Testis (tissue), 2 donors: ENCODE results near the gene CARMIL3.

Experiments
- POLR2A ChIP-seq: fragments of 450-650 bp; IDR thresholded peaks from one replicate; pipeline ENCODE4 v1.6.1; 2017; ENCODE audit warnings: antibody characterized with exemption, mild to moderate bottlenecking, moderate library complexity
- TF ChIP-seq, protein P1 (sequence below), 3 experiments: fragments of 450-650 bp in 2 of 3; fragments of 200-600 bp in 1 of 3; sonication (generic) in 1 of 3; IDR thresholded peaks; one replicate each; pipeline ENCODE4 v1.5.1; 2016 to 2019; ENCODE audit warnings: antibody characterized with exemption in 3 of 3, mild to moderate bottlenecking in 2 of 3, moderate library complexity in 1 of 3

DNA sequence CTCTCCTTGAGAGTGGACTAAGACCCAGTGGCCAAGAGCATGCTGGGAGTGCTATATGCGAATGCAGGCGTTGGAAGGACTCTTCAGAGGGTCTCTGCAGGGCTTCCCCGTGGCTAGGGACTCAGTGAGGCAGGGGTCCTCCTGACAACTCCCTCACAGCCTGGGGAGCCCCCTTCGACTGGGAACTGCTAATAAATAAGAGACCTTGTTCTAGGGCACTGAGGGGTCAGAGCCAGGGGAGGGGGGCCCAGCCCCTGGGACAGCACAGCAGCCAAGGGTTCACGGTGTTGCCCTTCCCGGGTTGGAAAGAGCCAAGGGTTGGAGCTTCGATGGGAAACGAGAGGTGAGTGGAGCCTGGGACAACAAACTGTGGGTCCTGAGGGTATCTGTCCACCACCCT, 13.6 kb downstream of the CARMIL3 start:
- TF ChIP-seq, protein P1, sequence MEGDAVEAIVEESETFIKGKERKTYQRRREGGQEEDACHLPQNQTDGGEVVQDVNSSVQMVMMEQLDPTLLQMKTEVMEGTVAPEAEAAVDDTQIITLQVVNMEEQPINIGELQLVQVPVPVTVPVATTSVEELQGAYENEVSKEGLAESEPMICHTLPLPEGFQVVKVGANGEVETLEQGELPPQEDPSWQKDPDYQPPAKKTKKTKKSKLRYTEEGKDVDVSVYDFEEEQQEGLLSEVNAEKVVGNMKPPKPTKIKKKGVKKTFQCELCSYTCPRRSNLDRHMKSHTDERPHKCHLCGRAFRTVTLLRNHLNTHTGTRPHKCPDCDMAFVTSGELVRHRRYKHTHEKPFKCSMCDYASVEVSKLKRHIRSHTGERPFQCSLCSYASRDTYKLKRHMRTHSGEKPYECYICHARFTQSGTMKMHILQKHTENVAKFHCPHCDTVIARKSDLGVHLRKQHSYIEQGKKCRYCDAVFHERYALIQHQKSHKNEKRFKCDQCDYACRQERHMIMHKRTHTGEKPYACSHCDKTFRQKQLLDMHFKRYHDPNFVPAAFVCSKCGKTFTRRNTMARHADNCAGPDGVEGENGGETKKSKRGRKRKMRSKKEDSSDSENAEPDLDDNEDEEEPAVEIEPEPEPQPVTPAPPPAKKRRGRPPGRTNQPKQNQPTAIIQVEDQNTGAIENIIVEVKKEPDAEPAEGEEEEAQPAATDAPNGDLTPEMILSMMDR (IDR thresholded peaks at IDR 0.05), result no peak
- no peak for TF ChIP-seq POLR2A
